Upper lobe of left lung (tissue), 4 donors: Measurements from ENCODE around the gene DLD.

Experiments
- CTCF ChIP-seq, 6 experiments: fragments of 450-650 bp in 4 of 6; fragments of 200-600 bp in 2 of 6; sonication (generic) in 2 of 6; IDR thresholded peaks; one replicate each; pipeline ENCODE4 v1.5.1; 2016 to 2019; ENCODE audit warnings: antibody characterized with exemption in 6 of 6
- POLR2A ChIP-seq, 4 donors: fragments of 450-650 bp; IDR thresholded peaks; one replicate each; pipeline ENCODE4 v1.5.1; 2016 to 2017; ENCODE audit warnings: antibody characterized with exemption in 4 of 4, mild to moderate bottlenecking in 2 of 4

- TF ChIP-seq POLR2A (IDR thresholded peaks at IDR 0.05) (no peak), CTCF (IDR thresholded peaks at IDR 0.05) (no peak)
These were observed 71.8 kb downstream of the DLD start for GRCh38 chr7:107962817-107963216.
